Esophagus squamous epithelium (tissue), 5 donors: ENCODE data around the gene PCDHGA7. TPM values are rescaled to one million over a fixed set of nuclear protein-coding genes. Genes with fewer than 3 reads are reported as not detected.
A peak's percentile ranks its signal among the peaks of the same experiment; 100 is the strongest.

ENCODE experiments used
- DNase-seq: peaks from one replicate; lab custom pipeline; 2025; lab: John Stamatoyannopoulos, UW
- H3K27ac ChIP-seq, 4 donors: fragments of 200-600 bp; sonication (generic); one replicate each; pipeline ENCODE4 v1.5.1; 2016 to 2019; ENCODE audit warnings: mild to moderate bottlenecking in 1 of 4
- H3K27me3 ChIP-seq, 4 donors: fragments of 200-600 bp; sonication (generic); 1 replicate in 3 of 4; 2 replicates in 1 of 4; pipeline versions ENCODE4 v1.5.1 to v1.6.0; 2017 to 2021; ENCODE audit warnings: antibody characterized with exemption in 1 of 4
- H3K36me3 ChIP-seq, 3 donors: fragments of 200-600 bp; sonication (generic); one replicate each; pipeline ENCODE4 v1.5.1; 2016 to 2019
- H3K4me1 ChIP-seq, 3 donors: fragments of 200-600 bp; sonication (generic); one replicate each; pipeline ENCODE4 v1.5.1; 2017 to 2019
- H3K4me3 ChIP-seq, 4 donors: fragments of 200-600 bp; sonication (generic); 1 replicate in 3 of 4; 2 replicates in 1 of 4; pipeline ENCODE4 v1.5.1; 2016 to 2019; ENCODE audit warnings: mild to moderate bottlenecking in 2 of 4, moderate library complexity in 1 of 4
- H3K9me3 ChIP-seq, 3 donors: fragments of 200-600 bp; sonication (generic); one replicate each; pipeline ENCODE4 v1.5.1; 2016 to 2019
- POLR2A ChIP-seq, 4 donors: fragments of 450-650 bp; IDR thresholded peaks; one replicate each; pipeline ENCODE4 v1.6.1; 2017; ENCODE audit warnings: antibody characterized with exemption in 4 of 4, mild to moderate bottlenecking in 4 of 4, moderate library complexity in 3 of 4
- WGBS, 2 donors: methylation state at CpG; one replicate each; pipeline ENCODE4 v1.1.5; 2018; 5-methylcytosine and 5-hydroxymethylcytosine counted together
- intact Hi-C: fragments of 100-400 bp; cut with DNase I; formaldehyde crosslinking; loops from one replicate; pipeline ENCODE4 v1.15.0; 2022
- total RNA-seq, 4 donors: library from RNA; depleted of rRNA; stranded (reverse); fragments of >200 nt; gene quantifications; one replicate each; pipeline ENCODE4 v1.1.0, GENCODE V29; 2016
- TF ChIP-seq, protein P1 (sequence below), 6 experiments: fragments of 450-650 bp in 4 of 6; fragments of 200-600 bp in 2 of 6; sonication (generic) in 2 of 6; IDR thresholded peaks; one replicate each; pipeline ENCODE4 v1.5.1; 2016 to 2019; ENCODE audit warnings: antibody characterized with exemption in 6 of 6, mild to moderate bottlenecking in 4 of 6, moderate library complexity in 4 of 6
- donor health status: DM: yes; HTN: yes; CAD: no.

Gene PCDHGA7
- total RNA-seq, 4 donors from 2014 or later, result 0.32 to 3.2 (median 2.5) TPM

DNA sequence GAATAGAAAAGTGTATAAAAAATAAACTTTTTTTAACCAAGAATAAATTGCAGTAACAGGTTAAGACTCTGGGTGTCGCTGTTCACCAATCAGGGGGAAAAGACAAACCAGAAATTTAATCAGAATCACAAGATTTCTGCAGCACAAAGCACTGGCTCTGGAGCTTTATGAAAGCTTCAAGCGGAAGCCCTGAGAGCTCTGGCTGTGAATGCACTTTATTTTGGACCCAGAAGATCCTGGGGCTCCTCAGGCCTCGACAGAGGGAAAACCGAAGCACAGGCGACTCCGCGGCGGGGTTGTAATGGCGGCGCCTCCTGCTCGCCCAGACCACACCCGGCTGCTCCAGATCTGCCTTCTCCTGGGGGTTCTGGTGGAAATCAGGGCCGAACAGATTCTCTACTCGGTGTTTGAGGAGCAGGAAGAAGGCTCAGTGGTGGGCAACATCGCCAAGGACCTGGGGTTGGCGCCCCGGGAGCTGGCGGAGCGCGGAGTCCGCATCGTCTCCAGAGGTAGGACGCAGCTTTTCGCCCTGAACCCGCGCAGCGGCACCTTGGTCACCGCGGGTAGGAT lies 27.6 kb upstream of the PCDHGA7 start, which contains the start of gene PCDHGA4:
Gene PCDHGA4 (plus strand): TSS at position 122 of the 570 bp plus-strand sequence. CDS start 87 bp downstream, at position 209.
- Histone ChIP-seq H3K27me3 (peaks cover 0 to 44% (median 0%) of the 10 kb centered on the region in 4 donors), H3K27ac (no peak within 1 kb of the TSS), H3K9me3 (peaks cover 5 to 98% (median 76%) of the 10 kb centered on the region in 3 donors), H3K4me3 (peak within 1 kb of the TSS in 3 of 4 donors; percentile 11 to 47 (median 26)), H3K36me3 (no peaks in the 10 kb centered on the region), H3K4me1 (no peaks in the 10 kb centered on the region)
- TF ChIP-seq, protein P1, sequence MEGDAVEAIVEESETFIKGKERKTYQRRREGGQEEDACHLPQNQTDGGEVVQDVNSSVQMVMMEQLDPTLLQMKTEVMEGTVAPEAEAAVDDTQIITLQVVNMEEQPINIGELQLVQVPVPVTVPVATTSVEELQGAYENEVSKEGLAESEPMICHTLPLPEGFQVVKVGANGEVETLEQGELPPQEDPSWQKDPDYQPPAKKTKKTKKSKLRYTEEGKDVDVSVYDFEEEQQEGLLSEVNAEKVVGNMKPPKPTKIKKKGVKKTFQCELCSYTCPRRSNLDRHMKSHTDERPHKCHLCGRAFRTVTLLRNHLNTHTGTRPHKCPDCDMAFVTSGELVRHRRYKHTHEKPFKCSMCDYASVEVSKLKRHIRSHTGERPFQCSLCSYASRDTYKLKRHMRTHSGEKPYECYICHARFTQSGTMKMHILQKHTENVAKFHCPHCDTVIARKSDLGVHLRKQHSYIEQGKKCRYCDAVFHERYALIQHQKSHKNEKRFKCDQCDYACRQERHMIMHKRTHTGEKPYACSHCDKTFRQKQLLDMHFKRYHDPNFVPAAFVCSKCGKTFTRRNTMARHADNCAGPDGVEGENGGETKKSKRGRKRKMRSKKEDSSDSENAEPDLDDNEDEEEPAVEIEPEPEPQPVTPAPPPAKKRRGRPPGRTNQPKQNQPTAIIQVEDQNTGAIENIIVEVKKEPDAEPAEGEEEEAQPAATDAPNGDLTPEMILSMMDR (IDR thresholded peaks at IDR 0.05), result peak in 2 of 6 experiments; percentile 5 to 23
- TF ChIP-seq POLR2A (IDR thresholded peaks at IDR 0.05), result no peak
- no peak for DNase-seq
- WGBS, 2 donors, result 16 to 29% methylated on average over 5 to 13 of the region's 29 CpGs
- intact Hi-C loops, result no loop called here

DNA sequence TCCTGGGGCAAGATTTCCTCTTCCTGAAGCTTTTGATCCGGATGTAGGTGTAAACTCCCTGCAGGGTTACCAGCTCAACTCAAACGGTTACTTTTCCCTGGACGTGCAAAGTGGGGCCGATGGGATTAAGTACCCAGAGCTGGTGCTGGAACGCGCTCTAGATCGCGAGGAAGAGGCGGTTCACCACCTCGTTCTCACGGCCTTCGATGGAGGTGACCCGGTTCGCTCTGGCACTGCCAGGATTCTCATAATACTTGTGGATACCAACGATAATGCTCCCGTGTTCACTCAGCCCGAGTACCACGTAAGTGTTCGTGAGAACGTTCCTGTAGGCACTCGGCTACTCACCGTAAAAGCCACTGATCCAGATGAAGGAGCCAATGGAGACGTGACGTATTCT lies 26.9 kb upstream of the PCDHGA7 start:
- Histone ChIP-seq H3K9me3 (peaks cover 5 to 98% (median 76%) of the 10 kb centered on the region in 3 donors), H3K27ac (no peak overlapping the region), H3K4me3 (peak overlapping the region in 2 of 4 donors; percentile 26 to 47), H3K36me3 (no peaks in the 10 kb centered on the region), H3K27me3 (peaks cover 0 to 43% (median 0%) of the 10 kb centered on the region in 4 donors), H3K4me1 (no peaks in the 10 kb centered on the region)
- no peak for DNase-seq
- 73 to 75% methylated on average over 20 to 24 of the region's 24 CpGs for WGBS, 2 donors
- TF ChIP-seq, protein P1 (IDR thresholded peaks at IDR 0.05), result no peak
- no peak for TF ChIP-seq POLR2A (IDR thresholded peaks at IDR 0.05)
- intact Hi-C loops, result no loop called here

DNA sequence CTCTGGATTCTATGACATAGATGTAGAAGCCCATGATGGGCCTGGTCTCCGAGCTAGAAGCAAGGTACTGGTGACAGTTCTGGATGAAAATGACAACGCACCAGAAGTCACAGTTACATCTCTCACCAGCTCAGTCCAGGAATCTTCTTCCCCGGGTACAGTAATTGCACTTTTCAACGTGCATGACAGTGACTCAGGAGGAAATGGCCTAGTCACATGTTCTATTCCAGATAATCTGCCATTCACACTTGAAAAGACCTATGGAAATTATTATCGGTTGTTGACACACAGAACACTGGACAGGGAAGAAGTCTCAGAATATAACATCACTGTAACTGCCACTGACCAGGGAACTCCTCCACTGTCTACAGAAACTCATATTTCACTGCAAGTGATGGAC lies 26.4 kb upstream of the PCDHGA7 start:
- Histone ChIP-seq H3K4me1 (no peaks in the 10 kb centered on the region), H3K36me3 (no peaks in the 10 kb centered on the region), H3K9me3 (peaks cover 5 to 98% (median 76%) of the 10 kb centered on the region in 3 donors), H3K27me3 (peaks cover 0 to 43% (median 0%) of the 10 kb centered on the region in 4 donors), H3K27ac (no peak overlapping the region), H3K4me3 (no peak overlapping the region)
- WGBS, 2 donors, result 67 to 69% methylated on average over 4 to 5 of the region's 5 CpGs
- DNase-seq, result no peak
- intact Hi-C loops, result no loop called here
- TF ChIP-seq, protein P1 (IDR thresholded peaks at IDR 0.05), result no peak
- TF ChIP-seq POLR2A (IDR thresholded peaks at IDR 0.05), result no peak

GRCh38 chr5:141356950-141357349 lies 25.6 kb upstream of the PCDHGA7 start:
- no peak overlapping the region for H3K27ac ChIP-seq
- 65% methylated on average over 12 of the region's 19 CpGs; no CpG with 5 or more reads in 1 of the 2 donors for WGBS, 2 donors
- H3K36me3 ChIP-seq, result no peaks in the 10 kb centered on the region
- DNase-seq, result no peak
- intact Hi-C loops, result no loop called here
- H3K27me3 ChIP-seq, result peaks cover 0 to 43% (median 0%) of the 10 kb centered on the region in 4 donors
- peak overlapping the region in 1 of 4 donors; percentile 16 for H3K4me3 ChIP-seq
- no peaks in the 10 kb centered on the region for H3K4me1 ChIP-seq
- H3K9me3 ChIP-seq, result peaks cover 5 to 98% (median 76%) of the 10 kb centered on the region in 3 donors
- TF ChIP-seq, protein P1 (IDR thresholded peaks at IDR 0.05), result no peak
- TF ChIP-seq POLR2A (IDR thresholded peaks at IDR 0.05), result no peak

- Histone ChIP-seq H3K27ac (no peak within 1 kb of the TSS), H3K4me3 (peak within 1 kb of the TSS in 3 of 4 donors; percentile 23 to 52 (median 31)), H3K36me3 (no peaks in the 10 kb centered on the region), H3K9me3 (peaks cover 5 to 100% (median 82%) of the 10 kb centered on the region in 3 donors), H3K27me3 (peaks cover 0 to 62% (median 0%) of the 10 kb centered on the region in 4 donors), H3K4me1 (no peaks in the 10 kb centered on the region)
- no peak for DNase-seq
- intact Hi-C loops, result no loop called here
- no peak for TF ChIP-seq POLR2A (IDR thresholded peaks at IDR 0.05)
- TF ChIP-seq, protein P1 (IDR thresholded peaks at IDR 0.05), result peak in 1 of 6 experiments; percentile 19
- 28 to 29% methylated on average over 20 to 21 of the region's 24 CpGs for WGBS, 2 donors
Observed at GRCh38 chr5:141359790-141360426, 22.6 kb upstream of the PCDHGA7 start, which contains the start of gene PCDHGB2. Gene PCDHGB2 (plus strand): TSS chr5:141359994. CDS start chr5:141360136, 142 bp downstream.
